ENCODE data around the gene CCNL2.

The CCNL2 gene

DNA sequence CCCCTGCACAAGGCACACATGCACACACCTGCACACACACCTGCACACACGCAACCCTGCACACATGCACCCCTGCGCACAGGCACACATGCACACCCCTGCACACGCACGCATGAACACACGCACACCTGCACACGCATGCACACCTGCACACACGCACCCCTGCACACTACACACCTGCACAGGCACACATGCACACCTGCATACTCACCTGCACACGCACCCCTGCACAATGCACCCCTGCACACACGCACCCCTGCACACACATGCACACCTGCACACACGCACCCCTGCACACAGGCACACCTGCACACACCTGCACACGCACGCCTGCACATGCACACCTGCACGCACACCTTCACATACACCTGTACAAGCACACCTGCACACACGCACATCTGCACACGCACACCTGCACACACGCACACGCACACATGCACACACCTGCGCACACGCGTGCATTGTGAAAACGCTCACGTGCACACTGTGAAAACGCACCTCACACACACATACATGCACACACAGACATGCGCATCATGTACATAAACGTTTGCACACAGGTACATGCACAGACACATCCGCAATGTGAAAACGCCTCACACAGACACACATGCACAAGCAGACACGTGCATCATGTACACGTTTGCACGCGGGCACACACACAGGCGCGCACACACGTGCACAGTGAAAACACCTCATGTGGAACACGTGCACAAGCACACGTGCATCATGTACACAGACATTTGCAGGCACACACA is 58.2 kb downstream of the CCNL2 start:
- DNase-seq, result no peak

DNA sequence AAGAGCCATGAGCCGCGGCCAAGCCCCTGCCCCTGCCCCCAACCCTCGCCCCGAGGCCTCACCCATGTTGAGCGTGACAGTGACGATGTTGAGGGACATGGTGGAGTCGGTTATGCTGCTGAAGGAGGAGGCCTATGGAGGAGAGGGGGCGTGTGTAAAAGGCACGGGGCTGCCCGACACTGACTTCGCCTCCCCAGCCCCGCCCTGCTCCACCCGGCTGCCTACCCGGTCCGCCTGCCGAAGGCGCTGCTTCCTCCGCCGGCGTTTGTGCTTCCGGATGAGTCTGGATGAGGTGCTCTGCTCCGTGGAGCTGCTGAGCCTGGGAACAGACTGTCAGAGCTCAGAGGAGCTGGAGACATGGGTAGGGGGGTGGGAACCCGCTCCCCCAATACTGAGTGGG is 59.0 kb downstream of the CCNL2 start:
- no peak for DNase-seq

DNA sequence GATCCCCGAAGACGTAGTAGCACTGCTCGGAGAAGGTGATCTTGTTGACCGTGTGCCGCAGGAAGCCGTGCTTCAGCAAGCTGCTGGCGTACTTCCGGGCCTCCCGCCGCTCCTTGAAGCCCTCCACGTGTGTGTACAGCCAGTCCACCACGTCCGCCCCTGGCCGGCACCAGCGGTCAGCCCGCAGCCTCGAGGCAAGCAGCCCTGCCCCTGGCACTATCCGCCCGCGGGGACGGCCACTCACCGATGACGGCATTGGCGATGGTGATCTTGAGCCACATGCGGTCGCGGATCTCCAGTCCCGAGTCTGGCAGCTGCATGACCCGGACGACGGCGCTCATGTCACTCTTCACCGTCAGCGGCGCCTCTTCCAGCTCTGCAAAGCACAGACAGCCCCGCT is 60.9 kb downstream of the CCNL2 start:
- no peak for DNase-seq

DNA sequence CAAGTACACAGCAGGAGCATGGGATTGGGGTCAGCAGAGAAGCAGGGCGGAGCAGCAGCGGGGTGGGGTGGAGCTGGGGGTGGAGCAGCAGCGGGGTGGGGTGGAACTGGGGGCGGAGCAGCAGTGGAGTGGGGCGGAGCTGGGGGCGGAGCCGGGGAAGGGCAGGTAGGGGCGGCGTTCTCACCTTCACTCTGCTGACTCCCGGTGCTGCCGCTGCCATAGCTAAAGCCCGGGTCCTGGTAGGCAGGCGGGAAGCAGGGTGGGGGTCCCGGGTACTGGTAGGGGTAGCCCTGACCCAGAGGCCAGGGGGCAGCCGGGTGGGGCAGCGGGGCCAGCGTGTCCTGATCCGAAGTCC is 61.4 kb downstream of the CCNL2 start:
- DNase-seq, result no peak

DNA sequence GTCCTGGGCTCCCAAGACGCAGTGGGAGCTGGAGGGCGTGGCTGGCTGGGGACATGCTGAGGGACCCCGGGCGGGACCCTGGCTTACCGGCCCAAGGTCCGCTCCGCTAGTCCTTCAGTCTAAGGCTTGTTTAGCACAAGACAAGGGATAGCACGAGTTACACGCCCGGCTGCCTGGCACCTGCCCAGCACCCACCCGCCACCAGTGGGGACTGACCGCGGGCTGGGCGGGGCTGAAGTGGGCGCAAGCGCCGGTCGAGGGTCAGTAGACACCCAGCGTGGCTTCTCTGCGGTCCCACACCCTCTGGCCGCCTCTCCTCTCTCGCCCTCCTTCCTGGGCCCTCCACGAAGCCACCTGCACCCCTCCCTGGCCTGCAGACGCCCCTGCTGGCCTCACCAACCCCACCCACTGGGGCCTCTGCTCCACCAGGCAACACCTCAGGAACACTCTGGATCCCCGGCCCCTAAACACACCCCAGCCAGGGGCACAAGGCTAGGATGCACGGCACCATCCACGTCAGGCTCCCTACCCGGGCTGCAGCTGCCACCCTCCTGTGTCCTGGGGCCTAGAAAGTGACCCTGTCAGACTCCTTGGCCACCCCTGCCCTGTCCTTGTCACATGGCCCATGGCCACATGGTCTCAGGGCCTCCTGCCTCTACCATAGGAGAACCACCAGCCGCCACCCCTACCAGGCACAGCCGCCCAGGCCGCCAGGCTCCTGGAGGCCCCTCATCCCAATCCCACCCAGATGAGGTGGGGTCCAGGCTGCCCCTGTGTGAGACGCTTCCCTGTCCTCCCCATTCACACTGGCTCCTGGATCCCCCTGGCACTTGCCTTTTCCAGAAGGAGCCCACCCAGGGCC is 62.0 kb downstream of the CCNL2 start:
- no peak for DNase-seq

DNA sequence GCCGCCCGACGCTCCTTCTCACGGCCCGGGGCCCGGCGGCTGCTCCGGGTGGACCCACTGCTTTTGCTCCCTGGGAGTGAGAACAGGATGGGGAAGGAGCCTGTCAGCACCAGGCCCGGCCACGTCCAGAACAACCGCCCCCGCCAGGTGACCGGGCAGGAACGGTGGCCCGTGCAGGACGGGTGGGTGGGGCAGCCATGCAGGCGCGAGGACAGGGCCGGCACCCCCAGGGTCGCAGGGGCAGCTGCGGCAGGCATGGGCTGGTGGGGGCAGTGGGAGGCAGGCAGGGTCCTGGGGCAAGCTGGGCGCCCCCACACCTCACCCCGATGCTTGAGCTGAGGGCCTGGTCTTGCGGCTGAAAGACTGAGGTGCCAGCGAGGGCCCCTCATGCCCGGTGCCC is 62.7 kb downstream of the CCNL2 start:
- DNase-seq, result no peak

DNA sequence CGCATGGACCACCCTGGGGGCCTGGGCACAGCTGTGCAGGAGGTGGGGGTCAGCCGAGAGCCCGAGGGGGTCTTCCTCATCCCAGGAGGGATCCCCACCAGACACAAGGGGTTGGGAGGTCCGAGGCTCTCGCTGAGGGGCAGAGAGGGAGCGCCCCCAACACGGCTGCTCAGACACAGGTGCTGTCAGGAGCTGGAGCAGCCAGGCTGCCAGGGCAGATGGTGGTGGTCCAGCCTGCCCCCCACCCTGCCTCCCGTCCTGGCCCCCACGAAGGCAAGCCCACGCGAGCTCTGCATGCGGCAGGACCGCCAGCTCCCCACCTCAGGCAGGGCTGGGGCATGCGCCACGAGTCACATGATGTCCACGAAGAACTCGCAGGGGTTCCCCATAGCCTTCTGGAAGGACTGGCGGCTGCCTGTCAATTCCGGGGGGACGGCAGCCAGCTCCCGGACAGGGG is 63.3 kb downstream of the CCNL2 start:
- DNase-seq, result no peak

All from NCI-H1417 treated with DMSO at 0.1 percent for 48 hours (cell line).